NOMO-1 treated with dmso at 0.1 percent for 144 hours (cell line): ENCODE measurements around the gene AADACL3.

ENCODE experiments used
- DNase-seq: peaks from one replicate; lab custom pipeline; 2025; ENCODE audit not compliant: unreplicated experiment; lab: John Stamatoyannopoulos, UW

Gene AADACL3

GRCh38 chr1:12763479-12763878, 47.6 kb downstream of the AADACL3 start:
- DNase-seq, result no peak

GRCh38 chr1:12764016-12764415, 48.1 kb downstream of the AADACL3 start:
- DNase-seq, result no peak

- no peak for DNase-seq
Measured at GRCh38 chr1:12769031-12769430, 53.1 kb downstream of the AADACL3 start.

GRCh38 chr1:12769976-12770505, 54.1 kb downstream of the AADACL3 start:
- no peak for DNase-seq

GRCh38 chr1:12770620-12771019, 54.7 kb downstream of the AADACL3 start:
- DNase-seq, result no peak

GRCh38 chr1:12771186-12771585, 55.3 kb downstream of the AADACL3 start:
- no peak for DNase-seq

- DNase-seq, result no peak
Measured at GRCh38 chr1:12772520-12772919, 56.6 kb downstream of the AADACL3 start.

- no peak for DNase-seq
Measured at GRCh38 chr1:12773438-12773837, 57.5 kb downstream of the AADACL3 start, which contains the start of gene PRAMEF12. TSS of gene PRAMEF12 (plus strand) at chr1:12773738. CDS start at chr1:12774868, 1,130 bp downstream.

GRCh38 chr1:12774801-12775345, 59.0 kb downstream of the AADACL3 start:
- no peak for DNase-seq

- DNase-seq, result no peak
Measured at GRCh38 chr1:12775443-12775842, 59.5 kb downstream of the AADACL3 start.

- no peak for DNase-seq
Measured at GRCh38 chr1:12776801-12777557, 61.1 kb downstream of the AADACL3 start.
